ENCODE data around the gene MAN2A1.

Gene MAN2A1

DNA sequence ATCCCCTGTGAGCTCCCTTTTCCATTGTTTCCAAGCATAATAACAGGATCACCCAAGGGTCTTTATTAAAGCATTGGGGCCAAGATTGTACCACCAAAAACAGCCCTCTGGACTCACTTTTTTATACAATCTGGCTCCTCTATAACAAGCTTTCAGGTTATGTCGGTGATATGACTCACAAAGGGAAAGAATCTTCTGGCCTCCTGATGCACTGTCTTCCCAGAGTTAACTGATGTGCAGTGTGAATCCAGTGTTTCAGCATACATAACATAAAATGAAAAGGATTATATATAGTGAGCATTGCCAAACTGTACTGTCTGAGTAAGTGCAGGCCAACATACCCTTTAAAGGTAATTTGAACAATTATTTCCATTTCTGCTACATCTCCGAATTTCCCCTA lies 33.9 kb upstream of the MAN2A1 start:
- H3K36me3 ChIP-seq (ENCODE audit: control insufficient read depth, insufficient read depth, low read length): no peaks in the 10 kb centered on the region
- no peak for DNase-seq (ENCODE audit: extremely low read depth, insufficient read length)
- TF ChIP-seq, protein P1, sequence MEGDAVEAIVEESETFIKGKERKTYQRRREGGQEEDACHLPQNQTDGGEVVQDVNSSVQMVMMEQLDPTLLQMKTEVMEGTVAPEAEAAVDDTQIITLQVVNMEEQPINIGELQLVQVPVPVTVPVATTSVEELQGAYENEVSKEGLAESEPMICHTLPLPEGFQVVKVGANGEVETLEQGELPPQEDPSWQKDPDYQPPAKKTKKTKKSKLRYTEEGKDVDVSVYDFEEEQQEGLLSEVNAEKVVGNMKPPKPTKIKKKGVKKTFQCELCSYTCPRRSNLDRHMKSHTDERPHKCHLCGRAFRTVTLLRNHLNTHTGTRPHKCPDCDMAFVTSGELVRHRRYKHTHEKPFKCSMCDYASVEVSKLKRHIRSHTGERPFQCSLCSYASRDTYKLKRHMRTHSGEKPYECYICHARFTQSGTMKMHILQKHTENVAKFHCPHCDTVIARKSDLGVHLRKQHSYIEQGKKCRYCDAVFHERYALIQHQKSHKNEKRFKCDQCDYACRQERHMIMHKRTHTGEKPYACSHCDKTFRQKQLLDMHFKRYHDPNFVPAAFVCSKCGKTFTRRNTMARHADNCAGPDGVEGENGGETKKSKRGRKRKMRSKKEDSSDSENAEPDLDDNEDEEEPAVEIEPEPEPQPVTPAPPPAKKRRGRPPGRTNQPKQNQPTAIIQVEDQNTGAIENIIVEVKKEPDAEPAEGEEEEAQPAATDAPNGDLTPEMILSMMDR (IDR thresholded peaks at IDR 0.05; ENCODE audit: insufficient read depth, low read length, poor library complexity, severe bottlenecking): no peak
- H3K4me3 ChIP-seq (replicated peaks; ENCODE audit: low read depth, low read length): no peak overlapping the region
- H3K27me3 ChIP-seq (replicated peaks; ENCODE audit: control insufficient read depth, insufficient read depth, low read length): no peaks in the 10 kb centered on the region

DNA sequence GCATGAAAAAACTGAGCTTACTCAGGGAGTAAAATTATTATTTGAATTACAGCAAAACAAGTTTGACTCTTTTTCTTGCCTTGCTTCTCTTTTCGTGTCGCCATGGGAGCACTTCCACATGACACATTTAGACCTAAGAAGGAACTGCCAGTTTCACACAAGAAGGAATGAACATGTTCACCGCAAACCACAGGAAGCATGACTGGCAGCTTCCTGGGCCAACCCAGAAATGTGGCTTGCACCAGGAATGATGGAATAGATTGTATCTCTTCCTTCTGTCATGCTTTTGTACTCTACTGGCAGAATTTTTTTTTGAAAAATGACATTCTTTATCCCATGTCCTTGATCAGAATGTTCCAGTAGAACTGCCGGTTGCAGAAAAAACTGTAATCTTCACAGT lies 32.9 kb upstream of the MAN2A1 start:
- H3K4me3 ChIP-seq (replicated peaks; ENCODE audit: low read depth, low read length): no peak overlapping the region
- no peak for DNase-seq (ENCODE audit: extremely low read depth, insufficient read length)
- H3K36me3 ChIP-seq (ENCODE audit: control insufficient read depth, insufficient read depth, low read length): no peaks in the 10 kb centered on the region
- TF ChIP-seq, protein P1 (IDR thresholded peaks at IDR 0.05; ENCODE audit: insufficient read depth, low read length, poor library complexity, severe bottlenecking): no peak
- H3K27me3 ChIP-seq (replicated peaks; ENCODE audit: control insufficient read depth, insufficient read depth, low read length): no peaks in the 10 kb centered on the region

DNA sequence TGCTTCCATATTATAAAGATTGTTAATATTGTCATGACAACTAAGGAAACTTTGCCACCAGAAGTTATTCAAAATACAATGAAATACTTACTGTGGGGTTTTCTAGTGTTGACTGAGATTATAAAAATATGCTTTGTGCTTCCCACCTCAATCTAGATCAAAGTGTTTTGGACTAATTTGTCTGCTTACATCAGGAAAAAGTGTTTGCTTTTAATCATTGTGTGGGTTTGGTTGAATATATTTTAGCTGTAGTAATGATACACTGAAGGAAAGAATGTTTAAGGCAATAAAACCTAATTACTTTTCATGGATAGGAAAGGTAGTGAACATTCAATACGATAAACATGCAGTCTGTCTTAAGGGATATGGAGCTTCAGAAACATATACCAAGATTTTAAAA lies 29.8 kb upstream of the MAN2A1 start:
- no peak for DNase-seq (ENCODE audit: extremely low read depth, insufficient read length)
- no peak overlapping the region for H3K4me3 ChIP-seq (replicated peaks; ENCODE audit: low read depth, low read length)
- TF ChIP-seq, protein P1 (IDR thresholded peaks at IDR 0.05; ENCODE audit: insufficient read depth, low read length, poor library complexity, severe bottlenecking): no peak
- no peaks in the 10 kb centered on the region for H3K27me3 ChIP-seq (replicated peaks; ENCODE audit: control insufficient read depth, insufficient read depth, low read length)
- no peaks in the 10 kb centered on the region for H3K36me3 ChIP-seq (ENCODE audit: control insufficient read depth, insufficient read depth, low read length)

DNA sequence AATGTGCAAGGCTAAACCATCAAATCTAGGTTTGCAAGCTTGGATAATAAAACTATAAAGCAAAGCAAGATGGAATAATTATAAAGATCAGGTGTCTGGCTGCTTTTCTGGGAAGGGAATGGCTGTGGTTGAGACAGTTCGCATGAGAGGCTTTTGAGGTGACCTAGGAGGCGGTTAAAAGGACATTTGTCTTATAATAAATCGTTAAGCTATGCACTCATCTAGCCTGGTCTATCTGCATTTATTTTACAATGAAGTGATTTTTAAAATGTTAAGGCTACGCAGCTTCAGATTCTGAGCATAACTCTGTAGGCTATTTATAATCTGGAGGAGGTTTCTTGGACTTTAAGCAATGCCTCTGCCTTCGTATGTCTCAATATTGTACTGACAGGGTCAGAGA lies 29.4 kb upstream of the MAN2A1 start:
- H3K36me3 ChIP-seq (ENCODE audit: control insufficient read depth, insufficient read depth, low read length): no peaks in the 10 kb centered on the region
- TF ChIP-seq, protein P1 (IDR thresholded peaks at IDR 0.05; ENCODE audit: insufficient read depth, low read length, poor library complexity, severe bottlenecking): no peak

DNA sequence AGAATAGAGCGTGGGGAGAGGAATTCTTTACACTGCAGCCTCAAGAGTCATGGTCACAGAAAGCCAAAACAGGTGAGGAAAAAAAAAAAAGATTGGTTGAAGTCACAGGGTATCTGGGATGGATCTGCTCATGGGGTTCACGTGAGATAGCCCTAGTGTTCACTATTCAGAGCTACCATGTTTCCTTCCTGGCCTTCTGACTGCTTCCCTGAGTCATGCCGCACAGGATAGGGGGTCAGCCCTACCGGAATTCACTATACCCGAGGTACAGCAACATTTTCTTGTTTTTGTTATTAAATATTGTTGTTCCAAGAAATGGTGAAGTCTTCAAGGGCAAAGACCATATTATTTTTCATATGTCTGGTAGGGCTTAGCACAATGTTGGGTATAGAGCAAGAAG lies 21.5 kb upstream of the MAN2A1 start:
- H3K27me3 ChIP-seq (replicated peaks; ENCODE audit: control insufficient read depth, insufficient read depth, low read length): no peaks in the 10 kb centered on the region
- no peak overlapping the region for H3K4me3 ChIP-seq (replicated peaks; ENCODE audit: low read depth, low read length)
- DNase-seq (ENCODE audit: extremely low read depth, insufficient read length): no peak
- TF ChIP-seq, protein P1 (IDR thresholded peaks at IDR 0.05; ENCODE audit: insufficient read depth, low read length, poor library complexity, severe bottlenecking): no peak
- H3K36me3 ChIP-seq (ENCODE audit: control insufficient read depth, insufficient read depth, low read length): no peaks in the 10 kb centered on the region

More for the DNA sequence above, 29.4 kb upstream of the MAN2A1 start:
- DNase-seq (ENCODE audit: extremely low read depth, insufficient read length): no peak
- Histone ChIP-seq H3K4me3 (replicated peaks; ENCODE audit: low read depth, low read length) (no peak overlapping the region), H3K27me3 (replicated peaks; ENCODE audit: control insufficient read depth, insufficient read depth, low read length) (no peaks in the 10 kb centered on the region)
